CD8-positive, alpha-beta memory T cell (primary cell): Measurements from ENCODE around the gene METTL26. TPM values are rescaled to one million over a fixed set of nuclear protein-coding genes. Genes with fewer than 3 reads are reported as not detected.

ENCODE experiments used
- CTCF ChIA-PET: fragments of 350-600 bp; sonication (Branson Sonifier 250); formaldehyde crosslinking; loops from one replicate; lab custom pipeline; 2021; ENCODE audit warnings: antibody characterized with exemption; lab: Charles Lee
- POLR2A ChIA-PET: fragments of 350-600 bp; sonication (Branson Sonifier 250); formaldehyde crosslinking; loops from one replicate; lab custom pipeline; 2021; ENCODE audit warnings: antibody characterized with exemption; lab: Charles Lee
- DNase-seq, 5 donors: peaks; one replicate each; pipeline versions ENCODE4 v3.0.0 to v3.0.0-alpha.2; 2020 to 2022; ENCODE audit warnings: mixed read lengths in 1 of 5
- H3K27ac ChIP-seq: one replicate; pipeline ENCODE4 v1.7.0; 2013; ENCODE audit warnings: low read depth, mild to moderate bottlenecking, low read length, moderate library complexity
- H3K27me3 ChIP-seq: 2 replicates; pipeline ENCODE4 v1.7.0; 2013; ENCODE audit warnings: low read length, mild to moderate bottlenecking; ENCODE audit not compliant: insufficient read depth, poor library complexity, severe bottlenecking
- H3K36me3 ChIP-seq: 2 replicates; pipeline ENCODE4 v1.7.0; 2013; ENCODE audit warnings: mild to moderate bottlenecking, low read length, moderate library complexity; ENCODE audit not compliant: insufficient read depth
- H3K4me1 ChIP-seq: 2 replicates; pipeline ENCODE4 v1.7.0; 2013; ENCODE audit warnings: mild to moderate bottlenecking, low read length, moderate library complexity; ENCODE audit not compliant: insufficient read depth
- H3K4me3 ChIP-seq: 2 replicates; pipeline ENCODE4 v1.7.0; 2013; ENCODE audit warnings: mild to moderate bottlenecking, low read length
- H3K9me3 ChIP-seq: 2 replicates; pipeline ENCODE4 v1.7.0; 2013; ENCODE audit warnings: mild to moderate bottlenecking, low read length
- H3K27ac Mint-ChIP-seq, 8 donors: one replicate each; pipeline ENCODE4 v1.8.0; 2020 to 2021; ENCODE audit warnings: mixed read lengths in 8 of 8, mild to moderate bottlenecking in 6 of 8, inconsistent platforms in 3 of 8, moderate library complexity in 3 of 8
- H3K27me3 Mint-ChIP-seq, 2 donors: one replicate each; pipeline ENCODE4 v1.8.0; 2020 to 2021; ENCODE audit warnings: mixed read lengths in 2 of 2, mild to moderate bottlenecking in 1 of 2, moderate library complexity in 1 of 2
- H3K36me3 Mint-ChIP-seq, 3 donors: one replicate each; pipeline ENCODE4 v1.8.0; 2020 to 2021; ENCODE audit warnings: mixed read lengths in 3 of 3, inconsistent platforms in 1 of 3, mild to moderate bottlenecking in 1 of 3
- H3K4me1 Mint-ChIP-seq, 3 donors: one replicate each; pipeline ENCODE4 v1.8.0; 2020 to 2021; ENCODE audit warnings: mixed read lengths in 3 of 3, inconsistent platforms in 1 of 3, mild to moderate bottlenecking in 1 of 3
- H3K4me3 Mint-ChIP-seq, 7 donors: one replicate each; pipeline ENCODE4 v1.8.0; 2020 to 2021; ENCODE audit warnings: mixed read lengths in 7 of 7, mild to moderate bottlenecking in 6 of 7, moderate library complexity in 4 of 7, inconsistent platforms in 2 of 7
- H3K9me3 Mint-ChIP-seq, 5 donors: one replicate each; pipeline ENCODE4 v1.8.0; 2020 to 2022; ENCODE audit warnings: mixed read lengths in 5 of 5, mild to moderate bottlenecking in 3 of 5, moderate library complexity in 2 of 5, inconsistent platforms in 1 of 5
- polyA plus RNA-seq: library from polyadenylated mRNA; unstranded; fragments of 300-500 nt; fragmentation: Illumina TruSeq; gene quantifications from one replicate; pipeline ENCODE4 v1.2.3, GENCODE V29; 2021
- total RNA-seq, 2 experiments: library from RNA; stranded (reverse); gene quantifications; one replicate each; pipeline ENCODE4 v1.2.3, GENCODE V29; 2021

Gene METTL26
- total and polyA plus RNA-seq, 3 experiments from 2014 or later: 97.4 to 129 (median 129) TPM

- peaks cover 0 to 3% (median 0%) of the 10 kb centered on the region in 5 donors for H3K9me3 Mint-ChIP-seq
- H3K4me3 Mint-ChIP-seq: no peak overlapping the region
- H3K27ac Mint-ChIP-seq: no peak overlapping the region
- H3K36me3 ChIP-seq: no peaks in the 10 kb centered on the region
- peaks cover 0 to 20% (median 0%) of the 10 kb centered on the region in 3 donors for H3K36me3 Mint-ChIP-seq
- POLR2A ChIA-PET: no interaction called here
- H3K27me3 ChIP-seq: no peaks in the 10 kb centered on the region
- no peaks in the 10 kb centered on the region for H3K9me3 ChIP-seq
- H3K27ac ChIP-seq: no peak overlapping the region
- H3K4me1 Mint-ChIP-seq: peaks cover 0 to 16% (median 9%) of the 10 kb centered on the region in 3 donors
- H3K4me3 ChIP-seq: no peak overlapping the region
- peak in 1 of 5 donors; percentile 46 for DNase-seq
- peaks cover 0 to 7% of the 10 kb centered on the region in 2 donors for H3K27me3 Mint-ChIP-seq
- CTCF ChIA-PET: no interaction called here
- H3K4me1 ChIP-seq: peaks cover 12% of the 10 kb centered on the region
These were observed 3.4 kb downstream of the METTL26 start for GRCh38 chr16:632486-633335.

- Mint-ChIP-seq H3K27me3 (peaks cover 0 to 7% of the 10 kb centered on the region in 2 donors), H3K9me3 (peaks cover 0 to 3% (median 0%) of the 10 kb centered on the region in 5 donors), H3K4me1 (peaks cover 0 to 11% (median 9%) of the 10 kb centered on the region in 3 donors), H3K4me3 (no peak overlapping the region), H3K27ac (peak overlapping the region in 1 of 8 donors; percentile 83), H3K36me3 (peaks cover 0 to 27% (median 0%) of the 10 kb centered on the region in 3 donors)
- H3K4me3 ChIP-seq: no peak overlapping the region
- no peaks in the 10 kb centered on the region for H3K36me3 ChIP-seq
- DNase-seq: no peak
- H3K4me1 ChIP-seq: peaks cover 7% of the 10 kb centered on the region
- no peaks in the 10 kb centered on the region for H3K9me3 ChIP-seq
- ChIA-PET CTCF (no interaction called here), POLR2A (no interaction called here)
- no peaks in the 10 kb centered on the region for H3K27me3 ChIP-seq
- H3K27ac ChIP-seq: no peak overlapping the region
These were observed 4.2 kb downstream of the METTL26 start for GRCh38 chr16:631808-632358.

- Mint-ChIP-seq H3K27me3 (no peaks in the 10 kb centered on the region), H3K36me3 (peaks cover 0 to 29% (median 0%) of the 10 kb centered on the region in 3 donors), H3K9me3 (no peaks in the 10 kb centered on the region), H3K4me1 (peaks cover 0 to 4% (median 2%) of the 10 kb centered on the region in 3 donors), H3K4me3 (peak within 1 kb of the TSS in 1 of 7 donors; percentile 32), H3K27ac (peak within 1 kb of the TSS in 1 of 8 donors; percentile 57)
- Histone ChIP-seq H3K36me3 (no peaks in the 10 kb centered on the region), H3K27ac (no peak within 1 kb of the TSS), H3K27me3 (no peaks in the 10 kb centered on the region), H3K4me3 (no peak within 1 kb of the TSS), H3K4me1 (peaks cover 7% of the 10 kb centered on the region), H3K9me3 (no peaks in the 10 kb centered on the region)
- ChIA-PET CTCF (no interaction called here), POLR2A (no interaction called here)
- DNase-seq: no peak
These were observed 5.2 kb downstream of the METTL26 start, which contains the start of gene WFIKKN1 for GRCh38 chr16:630815-631405. WFIKKN1 (plus strand) TSS chr16:630985; CDS start chr16:631254, 269 bp downstream.

- no peaks in the 10 kb centered on the region for H3K27me3 Mint-ChIP-seq
- no peaks in the 10 kb centered on the region for H3K9me3 Mint-ChIP-seq
- peaks cover 6% of the 10 kb centered on the region for H3K4me1 ChIP-seq
- no peaks in the 10 kb centered on the region for H3K36me3 ChIP-seq
- POLR2A ChIA-PET: no interaction called here
- peaks cover 0 to 4% (median 2%) of the 10 kb centered on the region in 3 donors for H3K4me1 Mint-ChIP-seq
- H3K27ac ChIP-seq: no peak overlapping the region
- CTCF ChIA-PET: no interaction called here
- no peaks in the 10 kb centered on the region for H3K27me3 ChIP-seq
- peaks cover 0 to 31% (median 0%) of the 10 kb centered on the region in 3 donors for H3K36me3 Mint-ChIP-seq
- no peak overlapping the region for H3K4me3 ChIP-seq
- no peak overlapping the region for H3K4me3 Mint-ChIP-seq
- no peak overlapping the region for H3K27ac Mint-ChIP-seq
- no peaks in the 10 kb centered on the region for H3K9me3 ChIP-seq
- DNase-seq: no peak
These were observed 5.8 kb downstream of the METTL26 start for GRCh38 chr16:630249-630814.

- Mint-ChIP-seq H3K9me3 (no peaks in the 10 kb centered on the region), H3K36me3 (peaks cover 0 to 33% (median 0%) of the 10 kb centered on the region in 3 donors), H3K27ac (peak overlapping the region in 1 of 8 donors; percentile 57), H3K27me3 (no peaks in the 10 kb centered on the region), H3K4me1 (peaks cover 0 to 2% (median 2%) of the 10 kb centered on the region in 3 donors), H3K4me3 (peak overlapping the region in 1 of 7 donors; percentile 32)
- H3K27me3 ChIP-seq: no peaks in the 10 kb centered on the region
- no peak overlapping the region for H3K4me3 ChIP-seq
- H3K4me1 ChIP-seq: peaks cover under 1% of the 10 kb centered on the region
- no peak for DNase-seq
- ChIA-PET CTCF (no interaction called here), POLR2A (no interaction called here)
- H3K9me3 ChIP-seq: no peaks in the 10 kb centered on the region
- no peaks in the 10 kb centered on the region for H3K36me3 ChIP-seq
- H3K27ac ChIP-seq: no peak overlapping the region
These were observed 6.3 kb downstream of the METTL26 start for GRCh38 chr16:629833-630248.

GRCh38 chr16:629185-629832 lies 6.8 kb downstream of the METTL26 start:
- H3K4me1 Mint-ChIP-seq: no peaks in the 10 kb centered on the region
- peaks cover 0 to 35% (median 0%) of the 10 kb centered on the region in 3 donors for H3K36me3 Mint-ChIP-seq
- H3K27ac Mint-ChIP-seq: peak overlapping the region in 1 of 8 donors; percentile 60
- Histone ChIP-seq H3K27me3 (no peaks in the 10 kb centered on the region), H3K4me3 (no peak overlapping the region), H3K4me1 (no peaks in the 10 kb centered on the region), H3K9me3 (no peaks in the 10 kb centered on the region), H3K36me3 (no peaks in the 10 kb centered on the region), H3K27ac (no peak overlapping the region)
- ChIA-PET POLR2A (no interaction called here), CTCF (no interaction called here)
- no peak overlapping the region for H3K4me3 Mint-ChIP-seq
- DNase-seq: no peak
- H3K9me3 Mint-ChIP-seq: no peaks in the 10 kb centered on the region
- H3K27me3 Mint-ChIP-seq: no peaks in the 10 kb centered on the region

GRCh38 chr16:628321-629061 lies 7.6 kb downstream of the METTL26 start:
- no peaks in the 10 kb centered on the region for H3K36me3 ChIP-seq
- H3K36me3 Mint-ChIP-seq: peaks cover 0 to 31% (median 0%) of the 10 kb centered on the region in 3 donors
- H3K4me3 ChIP-seq: no peak overlapping the region
- H3K4me1 Mint-ChIP-seq: no peaks in the 10 kb centered on the region
- ChIA-PET CTCF (no interaction called here), POLR2A (no interaction called here)
- H3K9me3 ChIP-seq: no peaks in the 10 kb centered on the region
- no peaks in the 10 kb centered on the region for H3K27me3 ChIP-seq
- no peaks in the 10 kb centered on the region for H3K27me3 Mint-ChIP-seq
- no peak overlapping the region for H3K4me3 Mint-ChIP-seq
- no peak for DNase-seq
- no peaks in the 10 kb centered on the region for H3K9me3 Mint-ChIP-seq
- H3K27ac ChIP-seq: no peak overlapping the region
- no peak overlapping the region for H3K27ac Mint-ChIP-seq
- no peaks in the 10 kb centered on the region for H3K4me1 ChIP-seq
